ENCODE results near the gene TTC33. TPM values are rescaled to one million over a fixed set of nuclear protein-coding genes. Genes with fewer than 3 reads are reported as not detected.

TTC33 gene
- total RNA-seq, 1 donor, result 13.7 TPM

- no peak for DNase-seq (ENCODE audit: low read depth)
- no peak overlapping the region for H3K4me3 ChIP-seq (ENCODE audit: low read depth, low read length)
- no peak for TF ChIP-seq CTCF (IDR thresholded peaks at IDR 0.05; ENCODE audit: insufficient read depth, low read length)
Measured at GRCh38 chr5:40499007-40499406, 256.8 kb downstream of the TTC33 start.

- H3K4me3 ChIP-seq (ENCODE audit: low read depth, low read length), result no peak overlapping the region
- TF ChIP-seq CTCF (IDR thresholded peaks at IDR 0.05; ENCODE audit: insufficient read depth, low read length), result no peak
- peak; percentile 63 for DNase-seq (ENCODE audit: low read depth)
Measured at GRCh38 chr5:40497573-40497972, 258.2 kb downstream of the TTC33 start.

- DNase-seq (ENCODE audit: low read depth), result no peak
- no peak for TF ChIP-seq CTCF (IDR thresholded peaks at IDR 0.05; ENCODE audit: insufficient read depth, low read length)
- no peak overlapping the region for H3K4me3 ChIP-seq (ENCODE audit: low read depth, low read length)
Measured at GRCh38 chr5:40495237-40495635, 260.5 kb downstream of the TTC33 start.

GRCh38 chr5:40494631-40495236 lies 261.0 kb downstream of the TTC33 start:
- H3K4me3 ChIP-seq (ENCODE audit: low read depth, low read length), result no peak overlapping the region
- DNase-seq (ENCODE audit: low read depth), result peak; percentile 39
- TF ChIP-seq CTCF (IDR thresholded peaks at IDR 0.05; ENCODE audit: insufficient read depth, low read length), result no peak

GRCh38 chr5:40492056-40492455 lies 263.7 kb downstream of the TTC33 start:
- no peak for TF ChIP-seq CTCF (IDR thresholded peaks at IDR 0.05; ENCODE audit: insufficient read depth, low read length)
- H3K4me3 ChIP-seq (ENCODE audit: low read depth, low read length), result no peak overlapping the region
- no peak for DNase-seq (ENCODE audit: low read depth)

- DNase-seq (ENCODE audit: low read depth), result no peak
- no peak for TF ChIP-seq CTCF (IDR thresholded peaks at IDR 0.05; ENCODE audit: insufficient read depth, low read length)
Measured at GRCh38 chr5:40491644-40492043, 264.1 kb downstream of the TTC33 start.

More at GRCh38 chr5:40491644-40492043, 264.1 kb downstream of the TTC33 start:
- H3K4me3 ChIP-seq (ENCODE audit: low read depth, low read length), result no peak overlapping the region
